IMR-90 (cell line): ENCODE results near the gene CHST3. TPM values are rescaled to one million over a fixed set of nuclear protein-coding genes. Genes with fewer than 3 reads are reported as not detected.

Experiments
- ATAC-seq: fragments of 200-7000 bp; cut with Tn5 transposase; 2 replicates; pipeline ENCODE4 v1.9.1; 2020; ENCODE audit warnings: low read depth, mild to moderate bottlenecking, moderate library complexity
- BruUV-seq: library from RNA; stranded (reverse); fragments of 400-500 nt; replicated peaks from 2 replicates; lab custom pipeline; 2021; lab: Mats Ljungman, UMichigan
- CTCF ChIA-PET: fragments of 300-600 bp; formaldehyde crosslinking; extraction: SDS; loops from one replicate; lab custom pipeline; 2021; ENCODE audit warnings: antibody characterized with exemption; lab: Yijun Ruan, JAX
- POLR2A ChIA-PET: fragments of 300-600 bp; sonication (Branson Sonifier 250); formaldehyde crosslinking; loops from one replicate; lab custom pipeline; 2022; ENCODE audit warnings: antibody characterized with exemption; ENCODE audit not compliant: unreplicated experiment; lab: Charles Lee
- DNase-seq: peaks from one replicate; pipeline ENCODE4 v3.0.0; 2013
- H2AFZ ChIP-seq: replicated peaks from 2 replicates; pipeline ENCODE3; 2013; ENCODE audit warnings: low read length, mild to moderate bottlenecking; ENCODE audit not compliant: poor library complexity
- H2AK5ac ChIP-seq: 2 replicates; pipeline ENCODE4 v1.6.1; 2013; ENCODE audit warnings: low read depth, low read length, inconsistent platforms
- H2AK9ac ChIP-seq: replicated peaks from 2 replicates; pipeline ENCODE3; 2013; ENCODE audit warnings: mild to moderate bottlenecking, low read depth, low read length, moderate library complexity; ENCODE audit not compliant: poor library complexity
- H2BK120ac ChIP-seq: 2 replicates; pipeline ENCODE4 v1.6.1; 2013; ENCODE audit warnings: low read depth, low read length, inconsistent platforms
- H2BK15ac ChIP-seq: 3 replicates; pipeline ENCODE4 v1.6.1; 2013; ENCODE audit warnings: low read depth, low read length, inconsistent platforms
- H2BK20ac ChIP-seq: 2 replicates; pipeline ENCODE4 v1.6.1; 2013; ENCODE audit warnings: low read depth, mild to moderate bottlenecking, inconsistent platforms, low read length, moderate library complexity
- H2BK5ac ChIP-seq: 2 replicates; pipeline ENCODE4 v1.6.1; 2013; ENCODE audit warnings: mild to moderate bottlenecking, low read depth, low read length, inconsistent platforms; ENCODE audit not compliant: poor library complexity, severe bottlenecking
- H3K14ac ChIP-seq: replicated peaks from 2 replicates; pipeline ENCODE4 v1.6.1; 2013; ENCODE audit warnings: low read depth, low read length, inconsistent platforms
- H3K18ac ChIP-seq: 2 replicates; pipeline ENCODE4 v1.6.1; 2013; ENCODE audit warnings: low read depth, low read length, control low read depth
- H3K23ac ChIP-seq: 2 replicates; pipeline ENCODE4 v1.6.1; 2013; ENCODE audit warnings: low read depth, low read length, inconsistent platforms
- H3K27ac ChIP-seq: 2 replicates; pipeline ENCODE4 v1.5.1; 2013; ENCODE audit warnings: mild to moderate bottlenecking, control low read depth, low read length; ENCODE audit not compliant: insufficient read depth
- H3K27me3 ChIP-seq: 2 replicates; pipeline ENCODE4 v1.6.1; 2013; ENCODE audit warnings: low read length; ENCODE audit not compliant: control insufficient read depth, insufficient read depth
- H3K36me3 ChIP-seq: 2 replicates; pipeline ENCODE4 v1.6.1; 2013; ENCODE audit warnings: low read length, mixed read lengths; ENCODE audit not compliant: control insufficient read depth, insufficient read depth
- H3K4ac ChIP-seq: 2 replicates; pipeline ENCODE4 v1.6.1; 2013; ENCODE audit warnings: low read depth, low read length, inconsistent platforms
- H3K4me1 ChIP-seq: 2 replicates; pipeline ENCODE4 v1.6.1; 2013; ENCODE audit warnings: low read length, mixed read lengths; ENCODE audit not compliant: control insufficient read depth, insufficient read depth
- H3K4me2 ChIP-seq: 2 replicates; pipeline ENCODE4 v1.6.1; 2013; ENCODE audit warnings: low read depth, mild to moderate bottlenecking, control low read depth, low read length, moderate library complexity
- H3K4me3 ChIP-seq: 2 replicates; pipeline ENCODE4 v1.5.1; 2013; ENCODE audit warnings: low read depth, mild to moderate bottlenecking, control low read depth, low read length, moderate library complexity; ENCODE audit not compliant: insufficient read depth
- H3K56ac ChIP-seq: 2 replicates; pipeline ENCODE4 v1.6.1; 2013; ENCODE audit warnings: low read length, inconsistent platforms; ENCODE audit not compliant: insufficient read depth; ENCODE audit errors: extremely low read depth
- H3K79me1 ChIP-seq, 2 experiments: 2 replicates each; pipeline ENCODE4 v1.6.1; 2013; ENCODE audit warnings: low read length in 2 of 2, inconsistent platforms in 1 of 2, low read depth in 1 of 2
- H3K9ac ChIP-seq: 2 replicates; pipeline ENCODE4 v1.6.1; 2013; ENCODE audit warnings: low read depth, low read length, control low read depth
- H3K9me1 ChIP-seq: 2 replicates; pipeline ENCODE4 v1.6.1; 2013; ENCODE audit warnings: low read length, inconsistent platforms; ENCODE audit not compliant: insufficient read depth
- H3K9me3 ChIP-seq: 2 replicates; pipeline ENCODE4 v1.6.1; 2013; ENCODE audit warnings: low read length; ENCODE audit not compliant: control insufficient read depth, insufficient read depth
- H4K20me1 ChIP-seq: 2 replicates; pipeline ENCODE4 v1.6.1; 2013; ENCODE audit warnings: low read length, inconsistent platforms; ENCODE audit not compliant: insufficient read depth
- H4K5ac ChIP-seq: 2 replicates; pipeline ENCODE4 v1.6.1; 2013; ENCODE audit warnings: mild to moderate bottlenecking, low read depth, low read length, control low read depth
- H4K8ac ChIP-seq, 2 experiments: 2 replicates each; pipeline ENCODE4 v1.6.1; 2013; ENCODE audit warnings: low read depth in 2 of 2, low read length in 2 of 2, control low read depth in 1 of 2, inconsistent platforms in 1 of 2
- H4K91ac ChIP-seq: 2 replicates; pipeline ENCODE4 v1.6.1; 2013; ENCODE audit warnings: low read depth, low read length, inconsistent platforms; ENCODE audit not compliant: insufficient read depth
- MXI1 ChIP-seq: IDR thresholded peaks from 2 replicates; pipeline ENCODE4 v1.6.1; 2012; ENCODE audit warnings: low read depth, mild to moderate bottlenecking, low read length, moderate library complexity, borderline replicate concordance
- NFE2L2 ChIP-seq: fragments of 150-350 bp; IDR thresholded peaks from 2 replicates; pipeline ENCODE4 v1.6.1; 2016; ENCODE audit warnings: low read depth, mild to moderate bottlenecking, low read length
- POLR2A ChIP-seq: IDR thresholded peaks from 2 replicates; pipeline ENCODE4 v1.6.1; 2012; ENCODE audit warnings: mild to moderate bottlenecking, low read depth, low read length
- SMC3 ChIP-seq: fragments of 150-350 bp; IDR thresholded peaks from 2 replicates; pipeline ENCODE4 v1.6.1; 2016; ENCODE audit warnings: low read depth, mild to moderate bottlenecking, antibody characterized with exemption, low read length, moderate library complexity
- WGBS, 2 experiments: methylation state at CpG; one replicate each; pipeline versions ENCODE4 v1.1.5 to v1.1.7; 2013; ENCODE audit warnings: missing lambda C conversion rate in 2 of 2; ENCODE audit not compliant: insufficient read length in 1 of 2; ENCODE audit errors: extremely low coverage in 2 of 2; 5-methylcytosine and 5-hydroxymethylcytosine counted together
- dilution Hi-C: fragments of 300-500 bp; cut with HindIII; formaldehyde crosslinking; loops from one replicate; pipeline ENCODE4 v1.14.3; 2018; ENCODE audit warnings: low sequenced_read_pairs; ENCODE audit not compliant: unreplicated experiment
- in situ Hi-C: fragments of 300-500 bp; cut with MboI; formaldehyde crosslinking; loops from 3 replicates; pipeline ENCODE4 v1.14.3; 2019; ENCODE audit warnings: low sequenced_read_pairs, inconsistent platforms, mixed read lengths
- intact Hi-C: fragments of 100-400 bp; cut with micrococcal nuclease; formaldehyde crosslinking; loops from 2 replicates; pipeline ENCODE4 v1.10.0; 2022
- polyA plus RNA-seq, 3 experiments: library from polyadenylated mRNA; depleted of rRNA; stranded (reverse); fragments of >200 nt; gene quantifications; 2 replicates each; pipeline ENCODE4 v1.2.3, GENCODE V29; 2012; ENCODE audit warnings: low replicate concordance in 1 of 3
- total RNA-seq: library from RNA; depleted of rRNA; stranded (reverse); fragments of >200 nt; gene quantifications from 2 replicates; pipeline ENCODE4 v1.2.3, GENCODE V29; 2012

The CHST3 gene
- total and polyA plus RNA-seq, 2 of the 4 experiments (the other 2 are of a cell fraction): 8.6 to 9.0 TPM

DNA sequence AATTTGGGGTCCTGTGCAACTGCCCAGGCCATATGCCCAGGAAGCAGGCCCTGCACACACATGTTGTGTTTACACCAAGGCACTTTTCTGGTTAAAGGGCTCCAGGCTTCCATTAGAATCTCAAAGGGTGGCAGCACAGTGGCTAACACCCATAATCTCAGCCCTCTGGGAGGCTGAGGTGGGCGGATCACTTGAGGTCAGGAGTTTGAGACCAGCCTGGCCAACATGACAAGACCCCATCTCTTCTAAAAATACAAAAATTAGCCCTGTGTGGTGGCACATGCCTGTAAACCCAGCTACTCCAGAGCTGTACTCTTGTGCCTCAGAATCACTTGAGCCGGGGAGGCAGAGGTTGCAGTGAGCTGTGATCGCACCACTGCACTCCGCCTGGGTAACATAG, 70.6 kb downstream of the CHST3 start:
- H3K4me1 ChIP-seq: peaks cover 3% of the 10 kb centered on the region
- H4K5ac ChIP-seq: no peak overlapping the region
- no peaks in the 10 kb centered on the region for H3K9me3 ChIP-seq
- DNase-seq (no peak), ATAC-seq (no peak)
- no peak overlapping the region for H4K91ac ChIP-seq
- intact Hi-C loops (no loop called here), in situ Hi-C loops (no loop called here), dilution Hi-C loops (no loop called here)
- H3K36me3 ChIP-seq: no peaks in the 10 kb centered on the region
- H3K14ac ChIP-seq: no peak overlapping the region
- no peak overlapping the region for H3K18ac ChIP-seq
- H4K20me1 ChIP-seq: no peaks in the 10 kb centered on the region
- no CpG with 5 or more reads among the region's 4 CpGs for WGBS, 2 experiments
- no peak overlapping the region for H2AK9ac ChIP-seq
- POLR2A ChIA-PET: no interaction called here
- H3K56ac ChIP-seq: no peak overlapping the region
- no peak overlapping the region for H3K4me3 ChIP-seq
- no peaks in the 10 kb centered on the region for H3K79me1 ChIP-seq
- H3K9ac ChIP-seq: no peak overlapping the region
- H3K23ac ChIP-seq: no peak overlapping the region
- no peak overlapping the region for H2BK5ac ChIP-seq
- CTCF ChIA-PET: interaction anchor here (0.7 kb wide), 1 partner anchor 11 kb away, joined by 3 read pairs; no protein-coding TSS in a partner anchor
- H3K27ac ChIP-seq: no peak overlapping the region
- no TSS peak for BruUV-seq
- no peak overlapping the region for H2BK15ac ChIP-seq
- no peak overlapping the region for H4K8ac ChIP-seq
- no peak overlapping the region for H2AFZ ChIP-seq
- no peaks in the 10 kb centered on the region for H3K9me1 ChIP-seq
- H3K4ac ChIP-seq: no peak overlapping the region
- H2BK120ac ChIP-seq: no peak overlapping the region
- peaks cover 28% of the 10 kb centered on the region for H3K27me3 ChIP-seq
- H3K4me2 ChIP-seq: no peak overlapping the region
- H2BK20ac ChIP-seq: no peak overlapping the region
- no peak for TF ChIP-seq POLR2A
- TF ChIP-seq MXI1: no peak
- TF ChIP-seq SMC3: no peak
- no peak for TF ChIP-seq NFE2L2
- H2AK5ac ChIP-seq: no peak overlapping the region
